GM18870 (cell line): ENCODE measurements around the gene GSDME.
"Not testable (repeated sequence)": the region's sequence is repeated elsewhere in the genome, so short reads cannot be mapped to it uniquely, and the experiment has no call there.

Source experiments
- ATAC-seq: cut with Tn5 transposase; IDR thresholded peaks from one replicate; pipeline ENCODE4 v1.9.1; 2021; ENCODE audit warnings: moderate library complexity; ENCODE audit not compliant: unreplicated experiment

GSDME gene

DNA sequence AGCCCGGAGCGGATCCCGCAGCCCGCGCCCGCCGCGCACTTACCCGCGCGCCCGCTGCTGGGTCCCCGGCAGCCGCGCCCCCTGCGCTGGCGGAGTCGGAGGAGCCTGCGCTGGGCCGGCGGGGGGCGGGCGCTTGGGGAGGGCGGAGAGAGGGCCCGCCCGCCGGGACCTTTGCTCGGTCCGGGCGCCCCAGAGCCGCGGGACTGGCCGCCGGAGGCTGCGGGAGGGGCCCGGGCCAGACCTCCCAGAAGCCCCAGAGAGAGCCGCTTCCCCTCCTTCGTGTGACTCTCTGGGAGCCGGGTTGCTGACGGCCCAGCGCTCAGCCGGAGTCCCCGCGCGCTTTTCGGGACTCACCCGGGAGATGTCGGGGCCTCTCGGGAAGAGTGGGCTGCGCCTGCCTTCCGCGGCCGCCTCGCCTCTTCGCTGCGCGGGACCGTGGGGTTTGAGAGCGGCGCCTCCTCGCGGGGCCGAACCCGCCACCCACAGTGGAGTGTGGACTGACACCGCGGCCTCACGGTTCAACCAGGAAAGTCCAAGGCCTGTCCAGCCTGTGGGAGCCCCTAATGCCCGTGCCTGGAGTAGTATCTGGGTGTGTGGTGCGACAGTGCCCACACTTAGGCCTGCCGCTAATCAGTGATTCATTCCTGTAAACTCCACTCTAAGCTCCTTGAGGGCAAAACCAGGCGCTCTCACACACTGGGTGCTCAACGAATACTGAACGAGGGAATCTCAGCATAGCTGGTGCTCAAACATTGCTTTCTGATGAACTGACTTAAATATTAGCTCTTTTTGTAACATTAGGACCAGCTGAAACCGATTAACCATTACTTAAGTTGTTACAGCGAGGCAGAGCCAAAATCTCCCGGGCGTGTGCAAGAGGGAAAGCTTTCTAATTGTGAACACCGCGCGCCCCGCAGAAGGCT lies at the start of gene GSDME:
TSS of gene GSDME (minus strand) at position 112 of the 923 bp plus-strand sequence. CDS start 7,690 bp downstream, outside the sequence.
- no peak for ATAC-seq

DNA sequence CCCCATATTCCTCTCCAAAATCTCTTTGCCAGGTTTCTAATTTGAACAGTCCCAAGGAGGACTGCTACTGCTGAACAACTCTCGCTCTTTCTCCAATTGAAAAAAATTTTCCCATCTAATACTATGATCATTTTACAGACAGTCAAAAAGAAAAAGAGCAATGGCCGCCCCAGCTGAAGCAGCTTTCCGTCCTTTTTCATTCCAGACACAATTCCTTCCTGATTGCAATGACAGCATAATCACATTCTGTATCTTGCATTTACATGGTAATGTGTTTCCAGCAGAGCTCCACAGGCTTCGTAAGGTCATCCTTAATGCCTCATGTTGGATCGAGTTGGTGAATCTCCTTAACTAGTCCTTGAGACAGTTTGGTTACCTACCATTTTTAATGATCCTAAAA lies 45.0 kb upstream of the GSDME start:
- no peak for ATAC-seq

DNA sequence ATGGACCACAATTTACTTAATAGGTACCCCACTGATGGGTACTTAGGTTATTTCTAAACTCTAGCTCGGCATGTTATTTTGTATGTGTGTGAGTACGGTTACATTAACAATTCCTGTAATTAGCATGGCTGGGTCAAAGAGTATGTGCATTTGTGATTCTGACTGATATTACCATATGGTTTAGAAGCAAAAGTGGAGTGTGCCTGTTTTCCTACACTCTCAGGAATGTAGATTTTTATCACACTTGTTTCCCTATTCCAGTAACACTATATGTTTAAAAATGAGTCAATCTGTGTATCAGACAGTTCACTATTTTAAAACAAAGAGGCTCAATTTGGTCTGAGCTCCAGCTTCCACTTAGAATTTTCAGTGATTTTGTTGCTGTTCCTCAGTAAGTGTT lies 44.6 kb upstream of the GSDME start:
- no peak for ATAC-seq

DNA sequence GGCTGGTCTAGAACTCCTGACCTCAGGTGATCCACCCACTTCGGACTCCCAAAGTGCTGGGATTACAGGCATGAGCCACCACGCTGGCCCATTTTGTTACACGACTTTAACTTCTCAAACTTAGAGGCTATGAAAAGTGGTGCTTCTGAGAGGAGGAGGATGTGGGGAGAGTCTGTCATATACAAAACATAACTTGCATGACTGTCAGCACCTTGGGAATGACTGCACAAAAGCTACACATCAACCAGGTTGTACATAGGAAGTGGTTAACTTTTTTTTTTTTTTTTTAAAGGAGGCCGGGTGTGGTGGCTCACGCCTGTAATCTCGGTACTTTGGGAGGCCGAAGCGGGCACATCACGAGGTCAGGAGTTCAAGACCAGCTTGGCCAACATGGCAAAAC lies 43.4 kb upstream of the GSDME start:
- ATAC-seq: no peak

DNA sequence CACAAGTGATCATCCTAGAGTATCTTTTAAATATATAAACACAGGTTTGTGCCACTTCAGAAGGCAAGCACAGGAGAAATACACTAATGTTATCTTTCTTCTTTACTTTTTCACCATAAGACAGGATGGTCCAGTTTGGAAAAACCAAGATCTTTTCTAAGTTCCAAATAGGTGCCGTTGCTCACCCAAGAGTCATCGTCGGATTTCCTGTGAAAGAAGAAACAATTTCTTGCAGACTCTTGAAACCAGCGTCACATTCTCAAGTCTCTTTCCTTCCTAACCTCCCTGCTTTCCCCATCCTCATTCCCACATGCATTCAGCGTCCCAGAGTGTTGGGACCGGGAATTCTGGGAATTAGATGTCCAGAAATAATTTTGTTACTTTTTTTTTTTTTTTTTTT lies 42.8 kb upstream of the GSDME start:
- ATAC-seq: no peak

DNA sequence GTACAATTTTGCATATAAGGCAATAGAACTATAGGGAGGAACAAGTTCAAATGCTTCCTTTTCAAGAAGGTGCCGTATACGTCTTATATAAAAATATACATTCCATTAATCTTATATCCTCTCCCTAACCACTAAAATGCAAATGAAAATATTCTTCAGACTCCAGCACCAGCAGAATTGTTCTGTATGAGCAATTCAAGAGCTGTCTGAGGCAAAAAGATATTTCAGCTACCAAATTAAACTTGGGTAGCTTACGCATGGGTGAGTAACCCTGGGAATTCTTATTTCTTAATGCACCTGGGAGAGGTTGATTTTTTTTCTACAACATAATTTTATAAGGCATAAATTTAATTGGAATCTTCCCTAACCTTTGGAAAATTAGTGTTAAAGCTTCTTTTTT lies 42.2 kb upstream of the GSDME start:
- no peak for ATAC-seq

DNA sequence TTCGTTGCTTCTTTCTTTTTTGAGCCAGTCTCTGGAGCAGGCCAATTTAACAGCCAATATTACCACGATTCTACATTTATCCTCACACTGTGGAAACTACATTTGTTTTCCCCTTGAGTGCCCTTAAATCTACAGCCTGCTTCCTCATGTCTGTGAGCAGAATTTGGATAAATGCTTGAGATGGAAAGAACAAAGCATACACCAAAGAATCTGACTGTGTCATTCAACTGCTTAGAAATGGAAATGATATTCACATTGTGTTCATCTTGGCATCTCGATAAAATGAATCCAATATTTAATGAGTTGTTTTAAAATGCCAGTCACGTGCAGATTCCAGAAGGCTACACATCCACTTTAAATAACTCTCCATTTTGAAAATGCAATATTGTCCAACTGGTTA lies 41.0 kb upstream of the GSDME start:
- no peak for ATAC-seq

DNA sequence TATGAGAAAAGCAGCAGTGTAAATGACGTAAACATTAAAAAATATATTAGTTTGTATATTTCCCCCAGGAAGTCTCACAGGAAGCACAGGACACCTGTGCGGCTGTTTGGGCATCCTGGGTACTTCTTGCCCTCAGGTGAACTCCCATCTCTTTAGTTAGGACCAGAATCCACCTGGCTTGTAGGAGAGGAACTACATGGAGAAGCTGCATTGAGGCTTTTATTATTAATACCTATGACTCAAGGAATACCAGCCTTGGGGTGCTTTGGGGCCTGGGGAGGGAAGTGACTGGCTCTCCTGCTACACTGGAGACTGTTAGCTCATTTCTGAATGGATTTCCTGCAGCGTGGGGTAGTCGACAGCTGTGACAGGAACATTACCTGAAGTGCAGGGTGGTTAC lies 40.0 kb upstream of the GSDME start:
- no peak for ATAC-seq

DNA sequence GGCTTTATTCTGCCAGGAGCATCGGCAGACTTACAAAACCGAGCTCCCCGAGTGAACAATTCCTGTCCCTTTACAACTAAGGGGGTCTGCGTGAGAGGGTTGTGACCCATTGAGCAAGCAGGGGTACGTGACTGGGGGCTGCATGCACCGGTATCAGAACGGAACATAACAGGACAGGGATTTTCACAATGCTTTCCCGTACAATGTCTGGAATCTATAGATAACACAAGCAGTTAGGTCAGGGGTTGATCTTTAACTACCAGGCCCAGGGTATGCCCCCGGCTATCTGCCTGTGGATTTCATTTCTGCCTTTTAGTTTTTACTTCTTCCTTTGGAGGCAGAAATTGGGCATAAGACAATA lies 38.1 kb upstream of the GSDME start:
- ATAC-seq: no peak

DNA sequence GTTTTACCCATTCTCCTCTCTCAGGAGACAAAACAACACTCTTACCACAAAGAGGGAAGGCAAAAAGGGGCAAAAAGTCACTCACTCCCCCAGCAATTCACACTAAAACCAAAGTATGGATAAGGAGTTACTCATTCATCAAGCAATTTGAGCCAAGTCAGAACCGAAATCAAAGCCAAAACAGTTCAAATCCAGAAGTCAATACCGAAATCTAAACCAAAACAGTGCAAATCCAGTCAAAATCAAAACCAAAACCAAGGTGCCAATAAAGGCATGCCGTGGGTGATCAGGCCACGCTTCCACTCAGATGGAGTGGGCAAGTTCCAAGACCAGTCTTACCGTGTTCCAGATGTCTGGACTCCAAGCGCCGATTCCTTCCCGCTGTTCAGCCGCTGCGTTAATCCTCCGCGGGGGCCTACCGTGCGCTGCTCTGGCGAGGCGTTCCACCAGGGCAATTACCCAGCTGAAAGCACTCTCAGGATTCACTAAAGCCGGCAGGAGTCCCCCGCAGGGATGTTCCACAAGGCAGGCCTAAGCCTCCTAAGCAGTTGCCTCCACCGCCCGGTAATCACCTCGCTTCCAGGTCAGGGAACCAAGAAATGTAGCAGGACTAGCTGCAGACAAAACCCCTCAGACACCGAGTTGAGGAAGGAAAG lies 37.6 kb upstream of the GSDME start:
- not testable (repeated sequence) for ATAC-seq

DNA sequence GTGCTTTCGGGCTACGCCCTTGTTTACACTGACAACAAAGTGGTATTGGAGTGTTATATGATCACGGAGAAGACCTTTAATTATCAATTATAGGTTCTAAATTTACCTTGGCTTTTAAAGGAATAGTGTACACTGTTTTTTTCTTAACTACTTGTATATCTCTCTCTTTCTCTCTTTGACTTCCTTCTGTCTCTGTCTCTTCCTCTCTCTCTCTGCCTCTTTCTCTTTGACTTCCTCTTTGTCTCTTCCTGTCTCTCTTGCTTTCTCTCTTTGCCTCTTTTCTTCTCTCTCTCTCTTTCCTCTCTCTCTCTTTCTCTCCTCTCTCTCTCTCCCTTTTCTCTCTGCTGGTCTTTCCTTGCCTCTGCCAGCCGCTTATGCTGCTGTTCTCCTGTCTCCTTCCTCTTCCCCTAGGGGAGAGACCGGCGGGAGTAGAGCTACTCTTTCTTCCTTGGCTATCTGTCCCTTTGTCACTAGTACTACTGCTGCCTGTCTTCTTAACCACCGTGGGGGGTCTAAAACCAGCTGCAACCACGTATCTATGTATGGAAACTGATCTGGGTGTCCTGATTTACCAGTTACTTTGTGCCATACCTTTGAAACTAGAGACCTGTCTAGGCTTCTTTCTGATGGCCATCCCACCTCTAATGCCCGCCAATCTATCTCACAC lies 36.9 kb upstream of the GSDME start:
- no peak for ATAC-seq

DNA sequence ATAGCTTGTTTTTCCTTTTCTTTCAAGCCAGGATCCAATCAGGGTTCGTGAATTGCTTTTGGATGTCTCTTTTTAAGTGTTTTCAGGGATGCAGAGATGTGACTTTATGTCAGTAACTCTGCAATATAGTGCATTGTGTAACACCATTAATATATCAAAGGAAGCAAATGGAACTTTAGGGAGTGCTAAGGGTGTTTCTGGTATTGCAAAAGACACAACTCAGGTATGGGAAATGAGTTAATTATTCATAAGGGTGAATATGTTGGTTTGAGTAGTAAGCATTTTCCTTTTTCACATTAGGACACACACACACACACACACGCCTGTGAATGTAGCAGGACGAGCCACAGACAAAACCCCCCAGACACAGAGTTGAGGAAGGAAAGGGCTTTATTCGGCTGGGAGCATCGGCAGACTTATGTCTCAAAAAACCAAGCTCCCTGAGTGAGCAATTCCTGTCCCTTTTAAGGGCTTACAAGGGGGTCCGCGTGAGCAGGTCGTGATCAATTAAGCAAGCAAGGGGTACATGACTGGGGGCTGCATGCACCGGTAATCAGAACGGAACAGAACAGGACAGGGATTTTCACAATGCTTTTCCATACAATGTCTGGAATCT lies 31.8 kb upstream of the GSDME start:
- ATAC-seq: no peak

DNA sequence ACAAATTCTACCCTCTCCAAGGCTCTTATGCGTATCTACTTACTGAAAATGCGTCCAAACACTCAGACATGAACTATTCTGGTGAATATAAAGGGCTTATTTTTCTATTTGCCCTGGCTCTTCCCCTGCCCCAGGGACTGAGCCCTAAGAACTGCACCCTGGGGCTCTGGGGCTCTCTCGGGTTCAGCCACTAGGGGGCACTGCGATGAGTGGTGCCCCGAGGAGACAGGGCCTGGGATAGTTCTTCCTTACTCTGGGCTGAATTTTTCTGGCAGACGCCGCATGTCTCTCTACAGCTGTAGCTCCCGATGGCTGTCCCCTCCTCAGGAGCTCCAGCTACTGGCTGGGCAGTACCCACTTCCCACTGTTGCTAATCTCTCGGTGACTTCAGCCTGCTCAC lies 30.8 kb upstream of the GSDME start:
- no peak for ATAC-seq

DNA sequence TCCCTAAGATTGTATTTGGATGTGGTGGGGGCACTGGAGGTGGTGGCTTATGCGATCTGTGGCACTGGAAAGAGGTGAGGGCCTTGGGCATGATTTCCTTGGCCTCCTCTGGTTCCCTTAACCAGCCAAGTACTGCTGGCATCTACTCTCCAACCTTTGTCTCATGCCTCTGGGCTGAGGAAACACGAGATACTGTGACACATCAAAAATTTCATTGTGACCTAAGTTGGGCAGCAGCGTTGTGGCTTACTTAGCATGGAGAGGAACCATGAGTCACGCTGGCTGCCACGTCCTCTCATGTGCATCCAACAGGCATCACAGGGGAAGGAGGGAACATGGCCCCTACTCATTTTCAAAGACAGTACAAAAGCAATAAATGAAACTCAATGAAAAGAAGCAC lies 29.7 kb upstream of the GSDME start:
- ATAC-seq: no peak

DNA sequence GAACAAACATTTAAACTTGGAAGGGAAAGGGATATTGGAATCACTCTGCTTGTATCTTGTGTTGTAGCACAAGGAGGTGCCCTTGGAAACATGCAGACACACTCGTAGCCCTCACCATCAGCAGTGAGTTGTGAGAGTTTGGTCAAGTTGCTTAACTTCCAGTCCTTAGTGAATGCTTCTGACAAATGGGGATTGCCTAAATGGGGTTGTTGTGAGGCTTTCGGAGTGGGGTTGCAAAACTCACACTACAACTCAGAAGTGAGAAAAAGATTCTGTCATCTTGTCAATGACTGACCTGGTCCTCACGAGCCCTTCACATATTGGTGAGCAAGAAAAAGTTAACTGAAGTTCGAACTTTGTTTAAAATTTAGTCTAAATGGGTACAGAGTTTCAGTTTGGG lies 29.0 kb upstream of the GSDME start:
- ATAC-seq: no peak

DNA sequence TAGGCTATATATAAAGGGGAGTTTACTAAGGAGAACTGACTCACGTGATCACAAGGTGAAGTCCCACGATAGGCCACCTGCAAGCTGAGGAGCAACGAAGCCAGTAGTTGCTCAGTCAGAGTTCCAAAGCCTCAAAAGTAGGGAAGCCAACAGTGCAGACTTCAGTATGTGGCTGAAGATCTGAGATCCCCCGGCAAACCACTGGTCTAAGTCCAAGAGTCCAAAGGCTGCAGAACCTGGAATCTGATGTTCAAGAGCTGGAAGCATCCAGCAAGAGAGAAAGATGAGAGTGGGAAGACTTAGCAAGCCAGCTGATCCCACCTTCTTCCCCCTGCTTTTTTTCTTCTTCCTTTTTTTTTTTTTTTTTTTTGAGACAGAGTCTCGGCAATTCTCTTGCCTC lies 27.0 kb upstream of the GSDME start:
- no peak for ATAC-seq

DNA sequence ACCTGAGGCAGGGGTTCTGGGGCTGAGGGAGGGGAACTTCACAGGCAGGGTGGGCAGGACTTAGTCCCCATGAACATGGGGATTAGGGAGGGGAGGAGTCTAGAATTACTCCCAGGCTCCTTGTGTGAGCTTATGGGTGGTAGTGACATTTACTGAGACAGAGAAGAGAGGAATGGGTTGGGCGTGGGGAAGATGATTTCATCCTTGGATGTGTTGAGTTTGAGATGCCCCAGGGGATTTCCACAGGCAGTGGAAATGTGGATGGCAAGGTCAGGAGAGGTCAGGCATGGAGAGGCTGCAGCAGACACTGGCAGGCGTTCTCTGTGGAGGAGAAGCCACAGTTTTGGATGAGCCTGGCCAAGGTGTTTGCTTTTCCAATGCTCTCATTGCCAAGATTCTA lies 26.4 kb upstream of the GSDME start:
- ATAC-seq: no peak

DNA sequence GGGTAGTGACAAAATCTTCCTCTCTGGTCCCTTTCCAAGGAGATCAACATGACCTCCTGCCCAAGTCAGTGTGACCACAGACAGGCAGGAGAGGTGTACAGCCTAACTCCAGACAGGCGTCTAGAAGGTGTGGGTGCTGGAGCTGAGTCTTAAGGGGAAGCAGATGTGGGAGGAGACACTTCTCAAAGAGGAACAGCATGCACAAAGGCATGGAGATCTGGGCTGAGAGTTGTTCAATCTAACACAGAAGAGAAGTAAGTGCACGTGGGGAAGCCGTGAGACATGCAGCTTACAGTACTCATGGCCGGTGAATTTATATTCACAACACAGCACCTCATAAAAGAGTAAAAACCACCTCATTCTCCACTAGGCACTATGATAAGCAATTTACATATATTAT lies 23.8 kb upstream of the GSDME start:
- ATAC-seq: no peak

DNA sequence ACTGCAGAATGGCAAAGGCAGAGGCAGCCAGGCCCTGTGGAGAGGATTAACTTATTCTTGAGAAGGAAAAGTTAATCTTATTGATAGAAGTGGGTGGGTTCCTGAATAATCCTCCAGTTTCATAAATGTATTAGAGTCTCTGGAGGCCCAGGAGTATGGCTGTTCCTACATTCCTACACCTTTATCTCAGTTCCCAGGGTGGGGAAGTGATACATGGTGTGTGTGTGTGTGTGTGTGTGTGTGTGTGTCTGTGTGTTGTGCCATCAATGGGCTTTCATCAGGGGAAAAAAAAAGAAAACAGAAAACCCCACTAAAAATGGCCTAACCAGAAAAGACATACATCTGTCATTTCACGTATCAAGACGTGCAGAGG lies 22.0 kb upstream of the GSDME start:
- ATAC-seq: no peak

DNA sequence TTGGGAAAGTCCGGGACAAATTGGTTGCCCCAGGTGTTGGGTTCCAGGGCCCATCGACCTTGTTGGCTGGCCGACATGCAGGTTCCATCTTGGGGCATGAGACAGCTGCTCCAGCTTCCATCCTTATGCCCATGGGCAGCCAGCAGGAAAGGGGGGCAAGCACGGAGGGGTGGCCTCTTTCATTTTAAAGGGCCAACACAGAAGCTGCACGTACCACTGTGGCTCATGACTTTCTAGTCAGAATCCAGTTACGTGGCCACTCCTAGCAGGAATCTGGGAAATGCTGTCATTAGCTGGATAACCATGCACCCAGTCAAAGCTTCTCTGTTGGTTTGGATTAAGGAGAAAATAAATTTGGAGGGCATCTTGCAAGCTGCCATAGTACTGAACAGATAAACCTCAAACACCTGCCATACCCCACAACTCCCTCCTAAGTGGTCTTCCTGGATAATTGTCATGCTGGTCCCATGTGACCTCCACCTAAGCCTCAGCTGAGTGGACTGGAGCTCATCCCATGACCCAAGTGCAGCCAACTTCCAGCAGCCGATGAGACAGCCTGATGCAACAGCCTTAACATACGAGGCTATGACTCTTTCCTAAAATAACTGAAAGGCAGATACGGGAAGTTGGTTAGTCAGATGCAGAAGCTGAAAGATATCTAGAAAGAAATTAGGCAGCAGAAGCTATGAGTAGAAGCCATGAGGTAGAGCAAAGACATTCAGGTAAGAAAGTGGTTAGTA lies 21.4 kb upstream of the GSDME start:
- ATAC-seq: peak; percentile 67

DNA sequence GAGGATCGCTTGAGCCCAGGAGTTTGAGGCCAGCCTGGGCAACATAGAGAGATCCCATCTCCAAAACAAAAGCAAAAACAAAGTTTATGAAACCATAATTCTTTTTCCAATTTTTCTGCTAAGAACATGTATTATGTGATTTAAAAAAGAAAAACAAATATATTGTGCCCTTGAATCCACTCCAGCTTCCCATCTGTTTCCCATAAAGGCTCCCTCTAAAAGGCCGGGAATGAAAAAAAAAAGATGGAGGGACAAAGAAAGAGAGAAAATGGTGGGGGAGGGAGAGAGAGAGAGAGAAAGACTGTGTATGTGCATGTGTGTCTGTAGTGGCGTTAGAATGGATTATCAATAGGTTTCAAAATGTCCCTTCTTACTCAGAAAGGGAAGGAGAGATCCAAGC lies 20.5 kb upstream of the GSDME start:
- no peak for ATAC-seq
